Astrocyte (in vitro differentiated cells and primary cell): Measurements from ENCODE around the gene IL12RB2. TPM values are rescaled to one million over a fixed set of nuclear protein-coding genes. Genes with fewer than 3 reads are reported as not detected.

ENCODE experiments used
- DNase-seq: peaks from one replicate; pipeline ENCODE4 v3.0.0-alpha.2; 2010; ENCODE audit warnings: low read depth
- FAIRE-seq: peaks from 2 replicates; lab custom pipeline; 2011; peaks lifted over from hg19 to GRCh38; lab: Jason Lieb, UNC
- H2AFZ ChIP-seq: 2 replicates; pipeline ENCODE4 v1.6.0; 2012; ENCODE audit warnings: low read depth, low read length, inconsistent platforms
- H3K27ac ChIP-seq: 2 replicates; pipeline ENCODE4 v1.5.1; 2011; ENCODE audit warnings: low read depth, low read length, inconsistent platforms
- H3K27me3 ChIP-seq: 2 replicates; pipeline ENCODE4 v1.6.0; 2011; ENCODE audit warnings: low read length, inconsistent platforms; ENCODE audit not compliant: insufficient read depth
- H3K36me3 ChIP-seq: 2 replicates; pipeline ENCODE4 v1.5.1; 2011; ENCODE audit warnings: low read length, inconsistent platforms; ENCODE audit not compliant: insufficient read depth
- H3K4me1 ChIP-seq: 2 replicates; pipeline ENCODE4 v1.5.1; 2011; ENCODE audit warnings: low read length, inconsistent platforms; ENCODE audit not compliant: insufficient read depth
- H3K4me2 ChIP-seq: 2 replicates; pipeline ENCODE4 v1.6.0; 2012; ENCODE audit warnings: low read length, inconsistent platforms
- H3K4me3 ChIP-seq: 2 replicates; pipeline ENCODE4 v1.5.1; 2011; ENCODE audit warnings: low read depth, mild to moderate bottlenecking, low read length, inconsistent platforms; ENCODE audit not compliant: insufficient read depth
- H3K79me2 ChIP-seq: 2 replicates; pipeline ENCODE4 v1.6.0; 2012; ENCODE audit warnings: mild to moderate bottlenecking, low read length, inconsistent platforms; ENCODE audit not compliant: insufficient read depth
- H3K9ac ChIP-seq: 2 replicates; pipeline ENCODE4 v1.6.0; 2012; ENCODE audit warnings: mild to moderate bottlenecking, low read length, inconsistent platforms
- H3K9me3 ChIP-seq: 2 replicates; pipeline ENCODE4 v1.5.1; 2012; ENCODE audit warnings: low read depth, mild to moderate bottlenecking, low read length, inconsistent platforms; ENCODE audit not compliant: insufficient read depth
- H4K20me1 ChIP-seq: 2 replicates; pipeline ENCODE4 v1.6.0; 2012; ENCODE audit warnings: low read length, inconsistent platforms; ENCODE audit not compliant: insufficient read depth
- H3K27ac Mint-ChIP-seq: one replicate; pipeline ENCODE4 v1.8.0; 2021; ENCODE audit warnings: mild to moderate bottlenecking, mixed read lengths; ENCODE audit not compliant: unreplicated experiment
- H3K27me3 Mint-ChIP-seq: one replicate; pipeline ENCODE4 v1.8.0; 2021; ENCODE audit warnings: low read depth, mixed read lengths; ENCODE audit not compliant: unreplicated experiment
- H3K36me3 Mint-ChIP-seq: one replicate; pipeline ENCODE4 v1.8.0; 2021; ENCODE audit warnings: low read depth, mixed read lengths; ENCODE audit not compliant: unreplicated experiment
- H3K4me1 Mint-ChIP-seq: one replicate; pipeline ENCODE4 v1.8.0; 2021; ENCODE audit warnings: low read depth, mixed read lengths; ENCODE audit not compliant: unreplicated experiment
- H3K4me3 Mint-ChIP-seq: one replicate; pipeline ENCODE4 v1.8.0; 2021; ENCODE audit warnings: mild to moderate bottlenecking, moderate library complexity, mixed read lengths; ENCODE audit not compliant: unreplicated experiment
- H3K9me3 Mint-ChIP-seq: one replicate; pipeline ENCODE4 v1.8.0; 2021; ENCODE audit warnings: mild to moderate bottlenecking, mixed read lengths; ENCODE audit not compliant: unreplicated experiment
- EZH2 ChIP-seq: IDR thresholded peaks from 2 replicates; pipeline ENCODE4 v1.6.1; 2012; ENCODE audit warnings: mild to moderate bottlenecking, low read length, inconsistent platforms; ENCODE audit not compliant: insufficient read depth
- total RNA-seq: library from RNA; stranded (reverse); gene quantifications from 2 replicates; pipeline ENCODE4 v1.2.1, GENCODE V29; 2021
- TF ChIP-seq, protein P1 (sequence below): IDR thresholded peaks from 2 replicates; pipeline ENCODE4 v1.5.1; 2011; ENCODE audit warnings: low read depth, mild to moderate bottlenecking, inconsistent platforms, low read length, moderate library complexity; ENCODE audit not compliant: insufficient read depth

Gene IL12RB2
- total RNA-seq, 1 donor from 2014 or later, result 0.11 TPM

DNA sequence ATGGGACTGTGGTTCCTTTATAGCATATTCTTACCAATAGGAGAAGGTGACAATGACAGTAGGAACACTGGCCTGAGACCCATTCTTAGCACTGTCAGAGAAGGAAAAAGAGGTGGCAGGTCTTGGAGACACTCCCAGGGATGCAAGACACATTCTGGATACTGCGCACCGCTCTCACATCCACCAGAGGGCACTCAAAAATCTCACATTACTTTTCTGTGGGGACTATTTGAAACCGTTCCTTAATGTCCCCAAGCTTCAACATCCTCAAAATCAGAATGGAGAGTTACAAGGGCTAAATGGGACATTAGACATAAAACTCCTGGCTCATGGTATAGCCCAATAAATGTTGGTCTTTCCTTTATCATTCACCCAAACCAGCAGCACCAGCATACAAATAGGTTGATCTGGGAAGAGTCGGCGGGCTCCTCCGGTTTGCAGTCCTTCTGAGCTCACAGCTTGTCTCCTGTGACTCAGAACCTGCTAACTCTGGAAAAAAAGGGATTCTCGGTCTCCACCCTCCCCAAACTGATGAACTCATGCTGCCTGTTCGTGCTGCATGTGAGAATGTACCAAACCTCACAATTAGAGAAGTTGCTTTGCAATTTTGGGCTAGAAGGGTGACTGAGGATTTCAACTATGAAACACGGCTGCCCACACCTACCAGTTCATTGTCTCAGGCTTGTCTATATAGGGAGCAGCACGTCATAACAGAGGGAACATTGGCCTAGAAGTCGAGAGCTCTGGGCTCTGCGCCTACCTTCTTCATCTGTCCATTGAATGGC, 40.2 kb downstream of the IL12RB2 start:
- Histone ChIP-seq H3K9ac (peak overlapping the region; percentile 53), H4K20me1 (no peaks in the 10 kb centered on the region), H2AFZ (peak overlapping the region; percentile 78), H3K4me3 (peak overlapping the region; percentile 49), H3K4me2 (peak overlapping the region; percentile 86), H3K4me1 (peaks cover 6% of the 10 kb centered on the region), H3K27ac (peak overlapping the region; percentile 29), H3K36me3 (no peaks in the 10 kb centered on the region), H3K27me3 (no peaks in the 10 kb centered on the region), H3K9me3 (no peaks in the 10 kb centered on the region), H3K79me2 (no peaks in the 10 kb centered on the region)
- TF ChIP-seq EZH2, result no peak
- TF ChIP-seq, protein P1, sequence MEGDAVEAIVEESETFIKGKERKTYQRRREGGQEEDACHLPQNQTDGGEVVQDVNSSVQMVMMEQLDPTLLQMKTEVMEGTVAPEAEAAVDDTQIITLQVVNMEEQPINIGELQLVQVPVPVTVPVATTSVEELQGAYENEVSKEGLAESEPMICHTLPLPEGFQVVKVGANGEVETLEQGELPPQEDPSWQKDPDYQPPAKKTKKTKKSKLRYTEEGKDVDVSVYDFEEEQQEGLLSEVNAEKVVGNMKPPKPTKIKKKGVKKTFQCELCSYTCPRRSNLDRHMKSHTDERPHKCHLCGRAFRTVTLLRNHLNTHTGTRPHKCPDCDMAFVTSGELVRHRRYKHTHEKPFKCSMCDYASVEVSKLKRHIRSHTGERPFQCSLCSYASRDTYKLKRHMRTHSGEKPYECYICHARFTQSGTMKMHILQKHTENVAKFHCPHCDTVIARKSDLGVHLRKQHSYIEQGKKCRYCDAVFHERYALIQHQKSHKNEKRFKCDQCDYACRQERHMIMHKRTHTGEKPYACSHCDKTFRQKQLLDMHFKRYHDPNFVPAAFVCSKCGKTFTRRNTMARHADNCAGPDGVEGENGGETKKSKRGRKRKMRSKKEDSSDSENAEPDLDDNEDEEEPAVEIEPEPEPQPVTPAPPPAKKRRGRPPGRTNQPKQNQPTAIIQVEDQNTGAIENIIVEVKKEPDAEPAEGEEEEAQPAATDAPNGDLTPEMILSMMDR, result peak; percentile 95
- H3K27me3 Mint-ChIP-seq, result peaks cover 2% of the 10 kb centered on the region
- H3K9me3 Mint-ChIP-seq, result no peaks in the 10 kb centered on the region
- FAIRE-seq (no peak), DNase-seq (peak; percentile 69)
- H3K36me3 Mint-ChIP-seq, result no peaks in the 10 kb centered on the region
- no peak overlapping the region for H3K27ac Mint-ChIP-seq
- H3K4me1 Mint-ChIP-seq, result peaks cover 2% of the 10 kb centered on the region
- peak overlapping the region; percentile 31 for H3K4me3 Mint-ChIP-seq

DNA sequence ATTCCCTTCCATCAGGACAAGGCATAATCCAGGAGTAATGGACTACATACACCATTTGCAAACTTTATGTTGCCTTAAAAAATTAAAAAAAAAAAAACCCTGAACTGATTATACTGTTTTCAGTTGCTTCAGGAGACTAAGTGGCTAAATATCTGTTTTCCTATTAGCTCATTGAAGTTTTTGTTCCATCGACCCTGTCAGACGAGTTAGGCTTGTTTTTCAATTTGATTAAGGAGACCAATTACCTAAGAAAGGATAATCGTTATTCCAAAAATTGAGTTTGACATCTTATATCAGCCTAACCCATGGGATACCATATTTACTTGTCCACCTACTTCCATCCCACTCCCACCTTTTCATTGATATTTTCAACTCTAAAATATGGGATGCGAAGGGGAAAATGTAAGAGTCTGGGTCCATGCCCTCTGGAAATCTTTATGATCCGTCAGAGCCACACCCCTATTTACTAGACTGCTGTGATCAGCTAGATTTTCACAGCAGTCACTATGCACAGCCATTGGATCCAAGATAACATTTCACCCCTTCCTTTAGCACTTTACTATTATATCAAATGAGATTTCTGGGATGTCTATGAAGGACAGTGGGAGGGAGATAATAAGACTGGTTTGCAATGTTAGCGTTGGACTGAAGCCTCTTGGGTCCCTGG, 41.0 kb downstream of the IL12RB2 start:
- no peak for DNase-seq
- peaks cover 2% of the 10 kb centered on the region for H3K4me1 Mint-ChIP-seq
- H3K27me3 ChIP-seq, result no peaks in the 10 kb centered on the region
- no peaks in the 10 kb centered on the region for H3K36me3 Mint-ChIP-seq
- H3K4me1 ChIP-seq, result peaks cover 6% of the 10 kb centered on the region
- no peak overlapping the region for H2AFZ ChIP-seq
- H3K9me3 Mint-ChIP-seq, result no peaks in the 10 kb centered on the region
- no peak overlapping the region for H3K4me3 Mint-ChIP-seq
- TF ChIP-seq EZH2, result no peak
- TF ChIP-seq, protein P1, result no peak
- H3K27ac Mint-ChIP-seq, result no peak overlapping the region
- H3K27ac ChIP-seq, result peak overlapping the region; percentile 8
- H3K4me3 ChIP-seq, result no peak overlapping the region
- H4K20me1 ChIP-seq, result no peaks in the 10 kb centered on the region
- no peak for FAIRE-seq
- peaks cover 2% of the 10 kb centered on the region for H3K27me3 Mint-ChIP-seq
- H3K4me2 ChIP-seq, result peak overlapping the region; percentile 86
- peak overlapping the region; percentile 53 for H3K9ac ChIP-seq
- no peaks in the 10 kb centered on the region for H3K9me3 ChIP-seq
- no peaks in the 10 kb centered on the region for H3K79me2 ChIP-seq
- no peaks in the 10 kb centered on the region for H3K36me3 ChIP-seq

GRCh38 chr1:67350783-67351182, 43.1 kb downstream of the IL12RB2 start:
- H3K9me3 Mint-ChIP-seq, result no peaks in the 10 kb centered on the region
- no peak overlapping the region for H3K4me3 Mint-ChIP-seq
- no peaks in the 10 kb centered on the region for H3K36me3 Mint-ChIP-seq
- H3K9ac ChIP-seq, result no peak overlapping the region
- no peak overlapping the region for H3K4me2 ChIP-seq
- DNase-seq (no peak), FAIRE-seq (no peak)
- H3K4me3 ChIP-seq, result no peak overlapping the region
- peaks cover 6% of the 10 kb centered on the region for H3K4me1 ChIP-seq
- no peak overlapping the region for H3K27ac Mint-ChIP-seq
- peaks cover 6% of the 10 kb centered on the region for H3K4me1 Mint-ChIP-seq
- no peaks in the 10 kb centered on the region for H3K79me2 ChIP-seq
- H4K20me1 ChIP-seq, result no peaks in the 10 kb centered on the region
- H3K9me3 ChIP-seq, result no peaks in the 10 kb centered on the region
- TF ChIP-seq EZH2, result no peak
- TF ChIP-seq, protein P1, result no peak
- H3K27me3 ChIP-seq, result no peaks in the 10 kb centered on the region
- no peaks in the 10 kb centered on the region for H3K36me3 ChIP-seq
- H3K27me3 Mint-ChIP-seq, result no peaks in the 10 kb centered on the region
- H2AFZ ChIP-seq, result no peak overlapping the region
- H3K27ac ChIP-seq, result no peak overlapping the region
